Mucosa of descending colon (tissue), 3 donors: ENCODE data around the gene TRIO. TPM values are rescaled to one million over a fixed set of nuclear protein-coding genes. Genes with fewer than 3 reads are reported as not detected.

Experiments used
- ATAC-seq: fragments of 200-7000 bp; cut with Tn5 transposase; one replicate; pipeline ENCODE4 v1.9.1; 2020; ENCODE audit warnings: mild to moderate bottlenecking, moderate library complexity
- DNase-seq, 3 donors: peaks; one replicate each; pipeline ENCODE4 v3.0.0-alpha.2; 2020
- H3K36me3 ChIP-seq: fragments of 200-600 bp; one replicate; pipeline ENCODE4 v1.8.0; 2021; ENCODE audit warnings: low read depth, mild to moderate bottlenecking
- H3K4me1 ChIP-seq: fragments of 200-600 bp; one replicate; pipeline ENCODE4 v1.8.0; 2021; ENCODE audit warnings: low read depth, mild to moderate bottlenecking
- H3K4me3 ChIP-seq: fragments of 200-600 bp; one replicate; pipeline ENCODE4 v1.8.0; 2021; ENCODE audit warnings: mild to moderate bottlenecking
- H3K9me3 ChIP-seq: fragments of 200-600 bp; one replicate; pipeline ENCODE4 v1.8.0; 2021; ENCODE audit warnings: mild to moderate bottlenecking
- CTCF ChIP-seq: fragments of 200-600 bp; IDR thresholded peaks from one replicate; pipeline ENCODE4 v1.8.0; 2022; ENCODE audit warnings: antibody characterized with exemption, mild to moderate bottlenecking
- intact Hi-C, 2 donors: fragments of 100-400 bp; cut with DNase I in 1 of 2; cut with micrococcal nuclease in 1 of 2; formaldehyde crosslinking; loops; one replicate each; pipeline versions ENCODE4 v1.11.0 to v1.11.1; 2022; cut with DNase I, micrococcal nuclease
- total RNA-seq, 3 donors: library from RNA; stranded (reverse); fragmentation: NEBNext Ultra II Directional in 2 of 3; extraction: Animal tissue kit (Norgen Biotek cat#: 25700) in 2 of 3; gene quantifications; one replicate each; pipeline versions ENCODE4 v1.2.1 to v1.2.4, GENCODE V29; 2021 to 2023
- donor health status: DM: no; HTN: no; CAD: no; lungs with moderate emphysema.
- donor health status: DM: no; HTN: no; CAD: no.
- donor health status: DM: no; HTN: yes; CAD: no.

The TRIO gene
- total RNA-seq, 3 donors from 2014 or later, result 164 to 231 (median 168) TPM

DNA sequence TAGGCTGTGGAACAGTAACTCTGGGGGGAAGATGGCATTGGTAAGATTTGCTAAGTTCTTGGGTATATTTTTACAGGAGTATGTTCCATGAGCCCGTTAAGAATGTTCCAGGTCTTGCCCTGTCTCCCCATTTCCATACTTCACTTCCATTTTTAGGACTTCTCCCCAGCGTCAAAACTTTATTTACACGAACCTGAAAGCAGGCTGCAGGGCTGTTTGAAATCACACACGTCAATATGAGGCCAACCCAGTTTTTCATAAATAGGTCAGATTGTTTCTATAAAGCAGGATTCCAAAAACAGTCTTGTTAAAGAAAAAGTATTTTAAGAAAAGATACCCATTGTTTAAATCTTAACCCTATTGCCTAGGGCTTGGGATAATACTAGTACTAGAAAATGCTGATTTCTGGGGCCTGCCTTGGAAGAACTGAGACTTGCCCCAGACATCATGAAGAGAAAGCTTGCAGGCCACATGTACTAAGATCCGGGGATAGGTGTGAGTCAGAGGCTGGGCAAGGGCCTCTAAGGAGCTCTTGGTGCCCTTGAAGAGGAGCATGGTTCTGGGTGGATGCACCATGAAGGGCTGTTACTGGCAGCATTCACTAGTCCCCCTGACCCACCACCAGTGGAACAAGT, 24.2 kb downstream of the TRIO start:
- H3K4me1 ChIP-seq, result peaks cover 7% of the 10 kb centered on the region
- H3K9me3 ChIP-seq, result peaks cover 4% of the 10 kb centered on the region
- TF ChIP-seq CTCF, result no peak
- H3K36me3 ChIP-seq, result no peaks in the 10 kb centered on the region
- H3K4me3 ChIP-seq, result no peak overlapping the region
- ATAC-seq (peak; percentile 57), DNase-seq (no peak)
- intact Hi-C loops, result no loop called here

GRCh38 chr5:14168144-14168792, 25.1 kb downstream of the TRIO start:
- intact Hi-C loops, result no loop called here
- H3K4me1 ChIP-seq, result peaks cover 7% of the 10 kb centered on the region
- ATAC-seq, result peak; percentile 48

DNA sequence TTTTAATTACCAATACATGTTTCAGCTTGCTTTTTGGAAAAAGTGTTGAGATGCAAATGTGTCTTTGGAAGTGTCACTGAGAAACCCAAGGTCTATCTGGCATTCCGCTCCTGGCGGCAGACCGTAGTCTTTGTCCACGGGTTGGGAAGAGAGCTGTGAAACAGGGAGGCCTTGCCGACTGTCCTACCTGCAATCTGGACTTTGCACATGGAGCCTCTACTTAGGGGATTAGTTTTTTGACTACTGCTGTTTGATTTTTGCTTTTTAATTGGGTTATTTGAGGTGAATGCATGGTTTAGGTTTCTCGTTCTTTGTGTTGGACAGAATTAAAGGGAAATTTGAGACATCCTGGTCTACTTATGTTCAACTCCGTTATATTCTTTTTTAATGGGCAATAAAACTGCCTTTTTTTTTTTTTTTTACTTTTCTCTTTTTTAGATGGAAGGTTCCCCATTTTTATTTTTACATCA, 25.7 kb downstream of the TRIO start:
- ATAC-seq, result no peak
- no peaks in the 10 kb centered on the region for H3K36me3 ChIP-seq
- intact Hi-C loops, result no loop called here
- peaks cover 12% of the 10 kb centered on the region for H3K4me1 ChIP-seq
- TF ChIP-seq CTCF, result no peak
- H3K9me3 ChIP-seq, result peaks cover 4% of the 10 kb centered on the region
- H3K4me3 ChIP-seq, result no peak overlapping the region
- DNase-seq, result no peak

More at GRCh38 chr5:14168144-14168792, 25.1 kb downstream of the TRIO start:
- Histone ChIP-seq H3K36me3 (no peaks in the 10 kb centered on the region), H3K9me3 (peaks cover 4% of the 10 kb centered on the region), H3K4me3 (no peak overlapping the region)
- no peak for DNase-seq
- TF ChIP-seq CTCF, result no peak

- no peak for ATAC-seq
- intact Hi-C loops, result no loop called here
- TF ChIP-seq CTCF, result no peak
- Histone ChIP-seq H3K4me1 (peaks cover 13% of the 10 kb centered on the region), H3K4me3 (no peak overlapping the region), H3K36me3 (no peaks in the 10 kb centered on the region), H3K9me3 (no peaks in the 10 kb centered on the region)
- no peak for DNase-seq
These were observed 27.9 kb downstream of the TRIO start for GRCh38 chr5:14171046-14171445.

DNA sequence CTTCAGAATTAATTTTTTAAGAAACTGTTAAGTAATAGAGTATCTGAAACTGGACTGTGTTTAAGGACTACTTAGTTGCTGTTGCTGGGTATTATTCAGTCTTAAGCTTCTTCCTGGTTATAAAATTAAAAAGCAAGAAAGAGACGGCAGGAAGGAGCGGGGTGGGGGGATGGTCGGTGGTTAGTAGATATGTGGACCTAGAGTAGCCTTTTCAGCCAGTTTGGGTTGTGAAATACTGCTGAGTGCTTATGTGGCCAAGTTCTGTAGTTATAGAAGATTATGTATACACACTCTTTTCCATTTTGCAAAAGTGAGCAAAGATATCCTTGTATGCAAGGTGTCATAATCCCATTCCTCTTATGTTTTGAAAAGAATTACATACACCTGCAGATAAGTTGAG, 28.5 kb downstream of the TRIO start:
- intact Hi-C loops, result no loop called here
- ATAC-seq, result peak; percentile 41
- peaks cover 14% of the 10 kb centered on the region for H3K4me1 ChIP-seq

More for the DNA sequence above, 28.5 kb downstream of the TRIO start:
- no peak for TF ChIP-seq CTCF
- H3K36me3 ChIP-seq, result no peaks in the 10 kb centered on the region
- no peak for DNase-seq
- no peak overlapping the region for H3K4me3 ChIP-seq
- no peaks in the 10 kb centered on the region for H3K9me3 ChIP-seq
